Activated CD8-positive, alpha-beta memory T cell treated with anti-CD3 and anti-CD28 coated beads for 1 hour (primary cell): ENCODE data around the gene IPP.
A peak's percentile ranks its signal among the peaks of the same experiment; 100 is the strongest.
"Not testable (repeated sequence)": the region's sequence is repeated elsewhere in the genome, so short reads cannot be mapped to it uniquely, and the experiment has no call there.

ENCODE experiments used
- DNase-seq, 2 donors: peaks; one replicate each; pipeline ENCODE4 v3.0.0-alpha.2; 2020; ENCODE audit warnings: low read depth in 1 of 2; ENCODE audit errors: extremely low read depth in 1 of 2

The IPP gene

DNA sequence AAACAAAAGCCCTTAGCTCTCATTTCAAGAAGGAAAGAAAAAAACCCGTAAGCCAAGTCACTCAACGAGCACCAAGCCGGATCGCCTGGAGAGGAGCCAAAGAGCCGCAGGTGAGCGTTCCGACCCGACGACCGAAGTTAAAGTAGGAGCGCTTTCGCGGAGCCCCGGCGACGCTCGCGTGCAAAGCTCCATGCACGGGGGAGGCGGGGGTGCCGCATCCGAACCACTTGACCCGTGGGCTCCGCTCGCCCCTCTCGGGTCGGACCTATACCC, 64.5 kb downstream of the IPP start:
- DNase-seq = peak in 1 of 2 donors; percentile 49

GRCh38 chr1:45685308-45686014, 65.0 kb downstream of the IPP start:
- no peak for DNase-seq

DNA sequence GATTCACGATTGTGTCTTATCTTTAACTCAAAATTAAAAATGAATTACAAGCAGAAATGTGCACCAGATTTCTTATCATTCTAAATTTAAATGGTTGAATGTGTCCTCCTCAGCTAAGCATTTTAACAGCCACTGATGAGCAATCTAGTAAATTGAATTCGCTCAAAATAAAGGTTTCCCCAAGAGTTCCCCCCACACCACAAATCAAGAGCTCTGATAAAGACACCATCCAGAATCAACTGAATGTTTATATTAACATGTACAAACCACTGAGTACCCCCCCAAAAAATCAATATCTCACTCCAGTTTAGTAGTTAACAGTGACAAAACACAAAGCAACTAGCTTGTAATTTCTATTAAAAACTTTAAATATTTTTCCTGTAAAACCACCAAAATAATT, 66.1 kb downstream of the IPP start:
- DNase-seq = no peak

- no peak for DNase-seq
Observed at GRCh38 chr1:45682942-45683341, 67.5 kb downstream of the IPP start.

GRCh38 chr1:45679123-45679522, 71.3 kb downstream of the IPP start:
- no peak for DNase-seq

DNA sequence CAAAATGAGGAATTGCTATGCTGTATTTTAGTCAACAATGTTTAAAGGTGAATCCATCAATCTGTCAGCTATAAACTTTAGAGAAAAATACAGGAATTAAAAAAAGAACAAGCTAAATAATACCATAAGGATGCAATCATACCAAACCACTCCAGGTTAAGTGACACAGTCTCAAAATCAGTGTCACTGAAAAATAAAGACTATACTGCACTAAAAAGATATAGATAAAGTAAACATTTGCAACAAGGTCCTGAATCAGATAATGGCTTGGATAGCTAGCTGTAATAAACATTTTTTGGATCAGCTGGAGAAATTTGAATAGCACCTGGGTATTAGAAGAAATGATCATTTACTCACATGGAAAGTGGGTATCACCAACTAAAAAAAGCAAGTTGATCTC, 72.0 kb downstream of the IPP start:
- no peak for DNase-seq

DNA sequence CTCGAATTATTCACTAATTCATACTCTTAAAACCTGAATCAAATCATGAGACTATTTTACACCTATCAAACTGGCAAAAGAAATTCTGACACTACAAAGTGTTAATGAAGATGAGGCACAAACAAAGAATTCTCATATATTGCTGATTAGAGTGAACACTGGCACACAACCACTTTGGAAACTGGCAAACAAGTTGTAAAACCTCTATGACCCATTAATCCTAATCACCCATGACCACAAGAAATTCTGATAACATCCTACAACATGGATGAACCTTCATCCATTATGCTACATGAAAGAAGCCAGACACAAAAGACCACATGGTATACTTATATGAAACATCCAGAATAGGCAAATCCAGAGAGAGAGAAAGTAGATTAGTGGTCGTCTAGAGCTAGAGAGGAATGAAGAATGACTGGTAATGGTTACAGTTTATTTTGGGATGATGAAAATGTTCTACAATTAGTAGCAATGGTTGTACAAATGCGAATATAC, 72.7 kb downstream of the IPP start:
- no peak for DNase-seq

DNA sequence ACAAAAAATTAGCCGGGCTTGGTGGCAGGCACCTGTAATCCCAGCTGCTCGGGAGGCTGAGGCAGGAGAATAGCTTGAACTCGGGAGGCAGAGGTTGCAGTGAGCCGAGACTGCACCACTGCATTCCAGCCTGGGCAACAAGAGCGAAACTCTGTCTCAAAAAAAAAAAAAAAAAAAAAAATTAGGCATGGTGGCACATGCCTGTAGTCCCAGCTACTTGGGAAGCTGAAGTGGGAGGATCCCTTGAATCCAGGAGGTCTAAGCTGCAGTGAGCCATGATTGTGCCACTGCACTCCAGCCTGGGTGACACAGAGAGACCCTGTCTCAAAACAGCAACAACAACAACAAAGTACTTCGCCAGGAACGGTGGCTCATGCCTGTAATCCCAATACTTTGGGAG, 73.9 kb downstream of the IPP start:
- DNase-seq = not testable (repeated sequence)

DNA sequence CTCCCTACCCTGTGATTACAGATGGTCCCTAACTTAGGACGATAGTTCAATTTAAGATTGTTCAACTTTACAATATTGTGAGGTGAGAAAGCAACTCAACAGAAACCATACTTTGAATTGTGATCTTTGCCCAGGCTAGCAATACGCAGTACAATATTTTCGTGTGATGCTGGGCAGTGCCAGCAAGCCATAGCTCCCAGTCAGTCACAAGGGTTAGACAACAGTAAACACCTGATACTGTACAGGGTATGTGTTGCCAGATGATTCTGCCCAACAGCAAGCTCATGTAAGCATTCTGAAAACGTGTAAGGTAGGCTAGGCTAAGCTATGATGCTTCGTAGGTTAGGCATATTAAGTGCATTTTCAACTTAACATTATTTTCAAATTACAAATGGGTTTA, 76.0 kb downstream of the IPP start:
- no peak for DNase-seq

- no peak for DNase-seq
Observed at GRCh38 chr1:45673956-45674355, 76.5 kb downstream of the IPP start.

GRCh38 chr1:45669859-45670655, 80.4 kb downstream of the IPP start:
- DNase-seq = no peak

GRCh38 chr1:45669379-45669778, 81.1 kb downstream of the IPP start:
- no peak for DNase-seq

- DNase-seq = no peak
Observed at GRCh38 chr1:45668526-45668925, 81.9 kb downstream of the IPP start.

DNA sequence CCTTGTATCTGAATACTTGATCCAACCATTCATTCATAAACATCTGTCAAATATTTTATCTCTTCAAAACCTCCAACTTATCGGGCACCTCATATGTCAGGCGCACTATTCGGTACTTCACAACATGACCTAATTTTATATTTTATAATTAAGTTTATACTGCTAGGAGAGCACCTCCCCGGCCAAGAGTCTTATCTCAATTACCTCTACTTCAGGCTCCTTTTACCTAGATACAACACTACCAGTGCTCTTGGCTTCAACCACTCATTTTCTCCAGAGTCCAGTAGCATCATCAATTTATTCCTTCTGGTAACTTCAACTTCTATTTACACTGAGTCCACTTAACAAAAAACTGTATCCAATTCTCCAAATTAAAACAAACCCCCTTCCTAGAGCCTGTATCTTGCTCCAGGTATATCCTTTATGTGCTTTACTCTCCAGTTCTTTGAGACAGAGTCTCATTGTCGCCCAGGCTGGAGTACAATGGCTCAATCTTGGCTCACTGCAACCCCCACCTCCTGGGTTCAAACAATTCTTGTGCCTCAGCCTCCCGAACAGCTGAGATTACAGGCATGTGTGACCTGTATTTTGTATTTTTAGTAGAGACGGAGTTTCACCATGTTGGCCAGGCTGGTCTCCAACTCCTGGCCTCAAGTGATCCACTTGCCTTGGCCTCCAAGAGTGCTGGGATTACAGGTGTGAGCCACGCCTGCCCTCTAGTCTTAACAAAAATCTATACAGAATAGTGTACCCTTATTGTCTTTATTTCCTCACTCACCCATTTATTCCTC, 82.9 kb downstream of the IPP start:
- no peak for DNase-seq

GRCh38 chr1:45666836-45667235, 83.6 kb downstream of the IPP start:
- DNase-seq = no peak

DNA sequence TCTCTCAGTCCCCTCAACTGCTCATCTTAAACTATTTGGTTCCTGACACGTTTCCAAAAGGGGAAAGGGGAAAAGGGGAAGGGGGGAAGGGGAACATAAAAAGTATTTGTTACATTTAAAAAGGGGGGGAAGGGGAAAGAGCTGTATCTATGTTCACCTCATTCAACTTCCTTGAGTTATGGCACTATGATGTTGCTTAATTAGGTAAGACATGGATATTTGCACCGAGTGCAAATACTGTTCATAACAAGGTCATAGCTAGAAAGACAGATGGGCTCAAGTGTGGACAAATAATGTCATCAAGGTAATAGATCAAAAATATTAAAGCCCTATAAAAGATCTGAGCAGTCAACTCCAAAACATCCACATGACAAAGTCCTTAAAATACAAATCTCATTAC, 90.1 kb downstream of the IPP start:
- no peak for DNase-seq

DNA sequence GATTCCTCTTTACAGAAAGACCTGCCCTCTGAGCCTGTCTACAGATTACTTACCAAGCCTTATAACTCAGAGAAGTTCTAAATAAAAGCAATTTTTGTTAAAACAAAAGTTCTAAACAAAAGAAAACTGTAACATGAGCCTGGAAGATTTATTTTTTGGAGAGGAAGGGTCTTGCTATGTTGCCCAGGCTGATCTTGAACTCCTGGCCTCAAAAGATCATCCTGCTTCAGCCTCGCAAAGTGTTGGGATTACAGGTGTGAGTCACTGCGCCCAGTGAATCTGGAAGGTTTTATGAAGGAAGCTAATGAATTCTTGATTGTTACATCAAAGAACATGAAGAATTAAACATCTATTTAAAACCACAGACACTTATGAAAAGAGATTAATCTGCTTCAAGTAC, 91.2 kb downstream of the IPP start:
- DNase-seq = no peak

- DNase-seq = no peak
Observed at GRCh38 chr1:45658171-45658570, 92.3 kb downstream of the IPP start.

DNA sequence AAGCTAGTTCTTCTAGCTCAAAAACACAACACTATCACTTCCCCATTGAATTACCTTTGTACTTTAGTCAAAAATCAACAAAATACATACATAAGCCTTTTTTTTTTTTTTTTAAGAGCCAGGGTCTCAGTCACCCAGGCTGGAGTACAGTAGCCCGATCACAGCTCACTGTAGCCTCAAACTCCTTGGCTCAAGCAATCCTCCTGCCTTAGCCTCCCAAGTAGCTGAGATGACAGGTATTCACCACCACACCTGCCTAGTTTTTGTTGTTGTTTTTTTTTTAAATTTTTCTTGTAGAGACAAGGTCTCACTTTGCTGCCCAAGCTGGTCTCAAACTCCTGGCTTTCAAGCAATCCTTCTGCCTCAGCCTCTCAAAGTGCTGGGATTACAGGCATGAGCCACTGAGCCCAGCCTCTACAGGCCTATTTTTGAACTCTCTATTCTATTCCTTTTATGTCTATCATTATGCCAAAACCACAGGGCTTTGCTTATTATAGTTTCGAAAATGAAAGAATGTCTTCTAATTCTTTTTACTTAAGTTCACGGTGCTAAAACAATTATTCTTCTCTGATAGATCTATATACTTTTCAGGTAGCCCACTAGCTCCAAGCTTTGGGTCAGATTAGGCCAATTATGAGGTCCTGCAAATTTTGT, 93.8 kb downstream of the IPP start:
- no peak for DNase-seq

GRCh38 chr1:45654540-45655280, 95.7 kb downstream of the IPP start:
- DNase-seq = no peak
